Measurements from ENCODE around the gene NXPH4.

The NXPH4 gene

DNA sequence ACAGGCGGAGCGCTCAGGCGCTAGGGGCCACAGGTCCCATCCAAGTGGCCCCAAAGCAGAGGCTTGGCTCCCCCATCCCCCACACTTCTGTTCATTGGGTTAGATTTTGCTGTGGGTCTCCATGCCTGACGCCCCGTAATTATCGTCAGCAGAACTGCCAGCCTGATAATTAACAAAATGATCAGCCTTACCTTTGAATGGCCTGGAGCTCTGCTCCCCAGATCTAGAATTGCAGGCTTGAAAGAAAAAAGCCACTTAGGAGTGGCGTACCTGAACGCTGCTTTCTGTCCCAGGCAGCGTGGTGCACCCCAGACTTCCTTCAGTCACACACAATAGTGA is 40.5 kb upstream of the NXPH4 start:
- Histone ChIP-seq H3K9me3 (ENCODE audit: control insufficient read depth, insufficient read depth, low read length) (no peaks in the 10 kb centered on the region), H3K4me1 (ENCODE audit: control insufficient read depth, insufficient read depth, low read length) (no peaks in the 10 kb centered on the region), H3K36me3 (ENCODE audit: control insufficient read depth, insufficient read depth, low read length) (peaks cover 74% of the 10 kb centered on the region), H3K9ac (ENCODE audit: low read depth, low read length) (no peak overlapping the region), H3K4me3 (ENCODE audit: low read depth, low read length) (no peak overlapping the region), H3K27me3 (ENCODE audit: control insufficient read depth, insufficient read depth, low read length) (no peaks in the 10 kb centered on the region)

DNA sequence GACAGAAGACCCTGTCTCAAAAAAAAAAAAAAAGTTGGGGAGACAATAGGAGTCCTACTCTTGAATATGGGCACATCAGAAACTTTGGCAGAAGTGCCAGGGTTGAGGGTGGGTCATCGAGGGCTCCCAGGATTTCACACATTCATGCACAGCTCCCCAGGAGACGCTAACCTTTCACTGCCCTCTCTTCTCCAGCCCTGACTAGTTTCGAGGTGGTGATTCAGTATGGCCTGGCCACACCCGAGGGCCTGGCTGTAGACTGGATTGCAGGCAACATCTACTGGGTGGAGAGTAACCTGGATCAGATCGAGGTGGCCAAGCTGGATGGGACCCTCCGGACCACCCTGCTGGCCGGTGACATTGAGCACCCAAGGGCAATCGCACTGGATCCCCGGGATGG is 39.7 kb upstream of the NXPH4 start:
- H3K36me3 ChIP-seq (ENCODE audit: control insufficient read depth, insufficient read depth, low read length), result peaks cover 79% of the 10 kb centered on the region
- no peaks in the 10 kb centered on the region for H3K9me3 ChIP-seq (ENCODE audit: control insufficient read depth, insufficient read depth, low read length)
- no peaks in the 10 kb centered on the region for H3K27me3 ChIP-seq (ENCODE audit: control insufficient read depth, insufficient read depth, low read length)
- H3K4me1 ChIP-seq (ENCODE audit: control insufficient read depth, insufficient read depth, low read length), result no peaks in the 10 kb centered on the region
- no peak overlapping the region for H3K4me3 ChIP-seq (ENCODE audit: low read depth, low read length)
- H3K9ac ChIP-seq (ENCODE audit: low read depth, low read length), result no peak overlapping the region

DNA sequence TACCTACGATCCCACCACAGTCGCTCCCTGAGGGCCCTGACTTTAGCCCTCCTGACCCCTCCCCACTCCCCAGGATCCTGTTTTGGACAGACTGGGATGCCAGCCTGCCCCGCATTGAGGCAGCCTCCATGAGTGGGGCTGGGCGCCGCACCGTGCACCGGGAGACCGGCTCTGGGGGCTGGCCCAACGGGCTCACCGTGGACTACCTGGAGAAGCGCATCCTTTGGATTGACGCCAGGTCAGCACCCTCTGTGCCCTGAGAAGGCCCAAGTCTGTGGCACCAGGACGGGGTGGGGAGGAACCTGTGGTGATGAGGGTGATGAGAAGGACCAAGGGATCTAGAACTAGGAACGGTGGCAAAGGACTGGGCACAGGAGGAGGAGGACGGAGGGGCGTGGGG is 39.2 kb upstream of the NXPH4 start:
- no peaks in the 10 kb centered on the region for H3K4me1 ChIP-seq (ENCODE audit: control insufficient read depth, insufficient read depth, low read length)
- H3K9ac ChIP-seq (ENCODE audit: low read depth, low read length), result no peak overlapping the region
- H3K4me3 ChIP-seq (ENCODE audit: low read depth, low read length), result no peak overlapping the region
- H3K9me3 ChIP-seq (ENCODE audit: control insufficient read depth, insufficient read depth, low read length), result no peaks in the 10 kb centered on the region
- no peaks in the 10 kb centered on the region for H3K27me3 ChIP-seq (ENCODE audit: control insufficient read depth, insufficient read depth, low read length)
- peaks cover 79% of the 10 kb centered on the region for H3K36me3 ChIP-seq (ENCODE audit: control insufficient read depth, insufficient read depth, low read length)

DNA sequence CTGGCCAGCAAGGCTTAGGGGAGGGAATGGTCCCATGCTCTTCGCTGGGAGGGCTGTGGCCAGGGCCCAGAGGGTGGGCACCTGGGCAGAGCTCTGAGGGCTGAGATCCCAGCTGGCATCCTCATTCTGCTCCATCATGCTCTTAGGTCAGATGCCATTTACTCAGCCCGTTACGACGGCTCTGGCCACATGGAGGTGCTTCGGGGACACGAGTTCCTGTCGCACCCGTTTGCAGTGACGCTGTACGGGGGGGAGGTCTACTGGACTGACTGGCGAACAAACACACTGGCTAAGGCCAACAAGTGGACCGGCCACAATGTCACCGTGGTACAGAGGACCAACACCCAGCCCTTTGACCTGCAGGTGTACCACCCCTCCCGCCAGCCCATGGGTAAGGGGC is 38.4 kb upstream of the NXPH4 start:
- Histone ChIP-seq H3K9ac (ENCODE audit: low read depth, low read length) (no peak overlapping the region), H3K27me3 (ENCODE audit: control insufficient read depth, insufficient read depth, low read length) (no peaks in the 10 kb centered on the region), H3K36me3 (ENCODE audit: control insufficient read depth, insufficient read depth, low read length) (peaks cover 78% of the 10 kb centered on the region), H3K4me3 (ENCODE audit: low read depth, low read length) (no peak overlapping the region), H3K9me3 (ENCODE audit: control insufficient read depth, insufficient read depth, low read length) (no peaks in the 10 kb centered on the region), H3K4me1 (ENCODE audit: control insufficient read depth, insufficient read depth, low read length) (peaks cover 2% of the 10 kb centered on the region)

DNA sequence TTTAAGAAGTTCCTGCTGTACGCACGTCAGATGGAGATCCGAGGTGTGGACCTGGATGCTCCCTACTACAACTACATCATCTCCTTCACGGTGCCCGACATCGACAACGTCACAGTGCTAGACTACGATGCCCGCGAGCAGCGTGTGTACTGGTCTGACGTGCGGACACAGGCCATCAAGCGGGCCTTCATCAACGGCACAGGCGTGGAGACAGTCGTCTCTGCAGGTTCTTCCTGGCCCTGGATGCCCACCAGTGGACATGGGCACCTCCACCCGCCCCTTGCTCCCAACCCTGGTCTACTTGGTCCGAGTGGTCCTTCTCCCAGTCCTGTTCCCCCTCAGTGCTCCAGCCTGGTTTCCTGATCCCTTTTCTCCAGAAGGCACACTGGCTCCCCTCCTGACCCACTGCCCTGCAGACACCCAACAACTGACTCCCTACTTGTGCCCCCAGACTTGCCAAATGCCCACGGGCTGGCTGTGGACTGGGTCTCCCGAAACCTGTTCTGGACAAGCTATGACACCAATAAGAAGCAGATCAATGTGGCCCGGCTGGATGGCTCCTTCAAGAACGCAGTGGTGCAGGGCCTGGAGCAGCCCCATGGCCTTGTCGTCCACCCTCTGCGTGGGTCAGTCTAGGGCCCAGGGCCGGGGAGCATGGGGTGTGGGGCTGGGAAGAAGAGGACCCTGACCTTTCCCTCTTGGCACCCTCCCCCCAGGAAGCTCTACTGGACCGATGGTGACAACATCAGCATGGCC is 37.1 kb upstream of the NXPH4 start:
- Histone ChIP-seq H3K27me3 (ENCODE audit: control insufficient read depth, insufficient read depth, low read length) (no peaks in the 10 kb centered on the region), H3K4me3 (ENCODE audit: low read depth, low read length) (no peak overlapping the region), H3K9me3 (ENCODE audit: control insufficient read depth, insufficient read depth, low read length) (no peaks in the 10 kb centered on the region), H3K9ac (ENCODE audit: low read depth, low read length) (no peak overlapping the region), H3K36me3 (ENCODE audit: control insufficient read depth, insufficient read depth, low read length) (peaks cover 81% of the 10 kb centered on the region), H3K4me1 (ENCODE audit: control insufficient read depth, insufficient read depth, low read length) (peaks cover 3% of the 10 kb centered on the region)

DNA sequence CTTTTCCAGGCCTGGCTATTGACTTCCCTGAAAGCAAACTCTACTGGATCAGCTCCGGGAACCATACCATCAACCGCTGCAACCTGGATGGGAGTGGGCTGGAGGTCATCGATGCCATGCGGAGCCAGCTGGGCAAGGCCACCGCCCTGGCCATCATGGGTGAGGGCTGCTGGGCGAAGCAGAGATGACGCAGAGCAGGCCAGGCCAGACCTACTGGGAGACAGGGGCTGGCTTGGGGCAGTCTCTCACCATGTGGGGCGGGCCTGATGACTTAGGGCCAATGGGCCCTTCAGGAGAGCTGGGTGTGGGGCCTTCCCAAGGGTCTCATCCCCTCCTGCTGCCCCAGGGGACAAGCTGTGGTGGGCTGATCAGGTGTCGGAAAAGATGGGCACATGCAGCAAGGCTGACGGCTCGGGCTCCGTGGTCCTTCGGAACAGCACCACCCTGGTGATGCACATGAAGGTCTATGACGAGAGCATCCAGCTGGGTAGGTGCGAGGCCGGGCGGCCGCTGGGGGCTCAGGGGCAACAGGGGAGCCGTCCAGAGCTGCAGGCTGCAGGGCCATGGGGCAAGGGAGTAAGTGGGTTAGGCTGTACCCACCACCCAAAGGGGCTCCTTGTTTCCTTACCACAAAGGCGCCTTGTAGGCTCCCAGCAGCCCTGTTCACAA is 36.1 kb upstream of the NXPH4 start:
- Histone ChIP-seq H3K4me3 (ENCODE audit: low read depth, low read length) (no peak overlapping the region), H3K36me3 (ENCODE audit: control insufficient read depth, insufficient read depth, low read length) (peaks cover 83% of the 10 kb centered on the region), H3K4me1 (ENCODE audit: control insufficient read depth, insufficient read depth, low read length) (peaks cover 3% of the 10 kb centered on the region), H3K9ac (ENCODE audit: low read depth, low read length) (no peak overlapping the region), H3K27me3 (ENCODE audit: control insufficient read depth, insufficient read depth, low read length) (no peaks in the 10 kb centered on the region), H3K9me3 (ENCODE audit: control insufficient read depth, insufficient read depth, low read length) (no peaks in the 10 kb centered on the region)

DNA sequence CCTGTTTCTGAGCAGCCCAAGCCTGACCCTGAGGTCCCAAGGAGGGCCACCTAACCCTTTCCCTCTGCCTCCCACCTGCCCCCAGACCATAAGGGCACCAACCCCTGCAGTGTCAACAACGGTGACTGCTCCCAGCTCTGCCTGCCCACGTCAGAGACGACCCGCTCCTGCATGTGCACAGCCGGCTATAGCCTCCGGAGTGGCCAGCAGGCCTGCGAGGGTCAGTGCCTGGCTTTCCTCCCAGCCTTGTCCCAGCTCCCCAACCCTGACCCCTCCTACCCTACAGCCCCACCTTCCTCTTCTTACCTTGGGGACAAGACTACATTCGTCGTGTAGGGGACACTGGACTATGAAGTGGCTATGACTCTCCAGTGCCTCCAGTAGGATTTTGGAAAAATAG is 35.5 kb upstream of the NXPH4 start:
- Histone ChIP-seq H3K36me3 (ENCODE audit: control insufficient read depth, insufficient read depth, low read length) (peaks cover 83% of the 10 kb centered on the region), H3K9ac (ENCODE audit: low read depth, low read length) (no peak overlapping the region), H3K27me3 (ENCODE audit: control insufficient read depth, insufficient read depth, low read length) (no peaks in the 10 kb centered on the region)

DNA sequence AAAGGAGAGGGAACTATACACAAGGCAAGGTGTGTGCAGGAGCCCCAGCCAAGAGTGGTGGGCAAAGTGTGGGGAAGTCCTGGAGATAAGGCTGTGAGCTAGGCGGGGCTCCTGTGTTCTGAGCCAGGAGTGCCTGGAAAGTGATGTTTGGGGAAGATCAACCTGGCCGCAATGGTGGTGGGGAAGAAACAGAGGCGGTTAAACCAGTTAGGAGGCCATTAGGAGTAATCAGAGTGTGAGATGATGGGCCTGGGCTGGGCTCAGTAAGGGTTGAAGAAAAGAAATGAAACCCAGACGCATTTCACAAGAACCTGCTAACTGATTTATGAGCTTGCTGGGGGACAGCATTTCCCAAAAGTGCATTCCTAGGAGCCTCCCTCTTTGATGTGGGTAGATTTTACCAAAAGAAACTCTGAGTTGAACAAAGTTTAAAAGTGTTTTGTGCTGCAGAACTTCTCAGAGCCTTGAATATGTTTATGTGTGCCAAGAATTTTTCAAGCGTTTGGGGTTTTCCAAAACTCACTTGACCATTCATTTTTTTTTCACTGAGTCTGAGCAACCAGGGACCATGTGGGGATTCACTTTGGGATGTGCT is 34.9 kb upstream of the NXPH4 start:
- Histone ChIP-seq H3K4me3 (ENCODE audit: low read depth, low read length) (no peak overlapping the region), H3K9me3 (ENCODE audit: control insufficient read depth, insufficient read depth, low read length) (no peaks in the 10 kb centered on the region), H3K9ac (ENCODE audit: low read depth, low read length) (no peak overlapping the region), H3K4me1 (ENCODE audit: control insufficient read depth, insufficient read depth, low read length) (peaks cover 3% of the 10 kb centered on the region), H3K36me3 (ENCODE audit: control insufficient read depth, insufficient read depth, low read length) (peaks cover 83% of the 10 kb centered on the region), H3K27me3 (ENCODE audit: control insufficient read depth, insufficient read depth, low read length) (no peaks in the 10 kb centered on the region)

More for the DNA sequence above, 35.5 kb upstream of the NXPH4 start:
- H3K9me3 ChIP-seq (ENCODE audit: control insufficient read depth, insufficient read depth, low read length), result no peaks in the 10 kb centered on the region
- no peak overlapping the region for H3K4me3 ChIP-seq (ENCODE audit: low read depth, low read length)
- peaks cover 3% of the 10 kb centered on the region for H3K4me1 ChIP-seq (ENCODE audit: control insufficient read depth, insufficient read depth, low read length)

DNA sequence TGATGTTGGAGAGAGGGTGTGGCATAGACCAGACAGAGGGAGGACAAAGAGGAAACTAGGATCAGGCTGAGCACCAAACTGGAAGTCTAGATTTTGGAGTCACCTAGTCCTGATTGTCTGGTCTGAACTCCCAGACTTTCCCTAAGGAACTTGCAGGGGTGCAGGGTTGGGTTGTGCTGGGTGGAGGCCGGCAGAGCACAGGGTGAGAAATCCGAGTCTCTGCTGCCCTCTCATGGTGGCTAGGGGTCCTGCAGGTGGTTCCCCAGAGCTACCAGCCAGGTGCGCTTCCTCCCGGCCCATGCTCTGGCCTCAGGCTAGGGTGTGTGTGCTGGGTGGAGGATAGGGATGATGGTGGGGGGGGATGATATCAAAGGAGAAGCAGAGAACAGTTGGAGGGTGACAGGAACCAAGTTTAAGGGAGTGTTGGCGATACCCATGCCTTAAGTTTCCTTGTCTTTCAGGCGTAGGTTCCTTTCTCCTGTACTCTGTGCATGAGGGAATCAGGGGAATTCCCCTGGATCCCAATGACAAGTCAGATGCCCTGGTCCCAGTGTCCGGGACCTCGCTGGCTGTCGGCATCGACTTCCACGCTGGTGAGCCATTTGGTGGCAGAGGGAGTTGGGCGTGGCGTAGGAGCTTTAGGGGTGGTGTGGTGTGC is 33.5 kb upstream of the NXPH4 start:
- Histone ChIP-seq H3K4me1 (ENCODE audit: control insufficient read depth, insufficient read depth, low read length) (peaks cover 3% of the 10 kb centered on the region), H3K36me3 (ENCODE audit: control insufficient read depth, insufficient read depth, low read length) (peaks cover 86% of the 10 kb centered on the region), H3K27me3 (ENCODE audit: control insufficient read depth, insufficient read depth, low read length) (no peaks in the 10 kb centered on the region)

DNA sequence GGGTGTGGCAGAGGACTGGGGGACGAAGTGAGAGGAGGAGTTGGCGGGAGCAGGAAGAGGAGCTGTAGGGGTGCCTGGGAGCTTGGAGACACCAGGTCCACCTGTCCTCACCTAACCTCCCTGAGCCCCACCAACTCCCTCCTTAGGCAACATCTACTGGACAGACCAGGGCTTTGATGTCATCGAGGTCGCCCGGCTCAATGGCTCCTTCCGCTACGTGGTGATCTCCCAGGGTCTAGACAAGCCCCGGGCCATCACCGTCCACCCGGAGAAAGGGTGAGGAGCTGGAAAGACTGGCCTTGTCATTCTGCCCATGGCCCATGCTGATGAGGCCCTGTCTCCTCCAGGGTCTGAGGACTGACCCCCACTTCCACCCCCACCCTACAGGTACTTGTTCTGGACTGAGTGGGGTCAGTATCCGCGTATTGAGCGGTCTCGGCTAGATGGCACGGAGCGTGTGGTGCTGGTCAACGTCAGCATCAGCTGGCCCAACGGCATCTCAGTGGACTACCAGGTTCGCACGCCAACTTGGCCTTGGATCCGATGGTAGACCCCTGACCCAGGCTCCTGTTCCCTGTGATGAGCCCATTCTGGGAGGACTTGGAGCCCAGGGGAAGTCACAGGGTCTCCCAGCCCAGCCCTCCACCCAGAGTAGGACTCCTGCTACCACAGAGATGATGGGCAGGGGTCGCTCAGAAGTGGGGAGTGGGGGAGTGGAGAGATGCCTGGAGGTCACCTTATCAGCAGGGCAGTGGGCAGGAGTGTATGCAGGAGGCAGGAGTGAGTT is 32.5 kb upstream of the NXPH4 start:
- H3K9ac ChIP-seq (ENCODE audit: low read depth, low read length), result no peak overlapping the region
- H3K36me3 ChIP-seq (ENCODE audit: control insufficient read depth, insufficient read depth, low read length), result peaks cover 85% of the 10 kb centered on the region
- H3K27me3 ChIP-seq (ENCODE audit: control insufficient read depth, insufficient read depth, low read length), result no peaks in the 10 kb centered on the region
- no peaks in the 10 kb centered on the region for H3K9me3 ChIP-seq (ENCODE audit: control insufficient read depth, insufficient read depth, low read length)
- H3K4me1 ChIP-seq (ENCODE audit: control insufficient read depth, insufficient read depth, low read length), result peaks cover 3% of the 10 kb centered on the region
- H3K4me3 ChIP-seq (ENCODE audit: low read depth, low read length), result no peak overlapping the region

More for the DNA sequence above, 33.5 kb upstream of the NXPH4 start:
- no peak overlapping the region for H3K4me3 ChIP-seq (ENCODE audit: low read depth, low read length)
- no peaks in the 10 kb centered on the region for H3K9me3 ChIP-seq (ENCODE audit: control insufficient read depth, insufficient read depth, low read length)
- H3K9ac ChIP-seq (ENCODE audit: low read depth, low read length), result no peak overlapping the region

DNA sequence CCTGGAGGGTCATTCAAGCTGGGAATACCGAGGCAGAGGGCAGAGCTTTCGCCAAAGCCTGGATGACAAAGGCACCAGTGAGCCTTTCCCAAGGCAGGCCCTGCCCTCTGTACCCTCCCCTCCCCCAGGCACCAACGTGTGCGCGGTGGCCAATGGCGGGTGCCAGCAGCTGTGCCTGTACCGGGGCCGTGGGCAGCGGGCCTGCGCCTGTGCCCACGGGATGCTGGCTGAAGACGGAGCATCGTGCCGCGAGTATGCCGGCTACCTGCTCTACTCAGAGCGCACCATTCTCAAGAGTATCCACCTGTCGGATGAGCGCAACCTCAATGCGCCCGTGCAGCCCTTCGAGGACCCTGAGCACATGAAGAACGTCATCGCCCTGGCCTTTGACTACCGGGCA is 31.2 kb upstream of the NXPH4 start:
- no peak overlapping the region for H3K9ac ChIP-seq (ENCODE audit: low read depth, low read length)
- no peak overlapping the region for H3K4me3 ChIP-seq (ENCODE audit: low read depth, low read length)
- no peaks in the 10 kb centered on the region for H3K27me3 ChIP-seq (ENCODE audit: control insufficient read depth, insufficient read depth, low read length)
- H3K9me3 ChIP-seq (ENCODE audit: control insufficient read depth, insufficient read depth, low read length), result no peaks in the 10 kb centered on the region
- peaks cover 85% of the 10 kb centered on the region for H3K36me3 ChIP-seq (ENCODE audit: control insufficient read depth, insufficient read depth, low read length)
- peaks cover 3% of the 10 kb centered on the region for H3K4me1 ChIP-seq (ENCODE audit: control insufficient read depth, insufficient read depth, low read length)
